GM23248 (cell line): ENCODE data around the gene TTC28.

Source experiments
- EZH2 ChIP-seq: fragments of 200-600 bp; sonication (generic); IDR thresholded peaks from 2 replicates; pipeline ENCODE4 v1.6.1; 2018; ENCODE audit warnings: antibody characterized with exemption, mild to moderate bottlenecking; ENCODE audit not compliant: insufficient read depth, poor library complexity, severe bottlenecking
- EZH2phosphoT487 ChIP-seq: fragments of 200-600 bp; sonication (generic); IDR thresholded peaks from 2 replicates; pipeline ENCODE4 v1.6.1; 2018; ENCODE audit warnings: antibody characterized with exemption, moderate library complexity, mild to moderate bottlenecking, low read depth; ENCODE audit not compliant: insufficient read depth

- no peak for TF ChIP-seq EZH2
- no peak for TF ChIP-seq EZH2phosphoT487
These were observed 663.7 kb downstream of the TTC28 start for GRCh38 chr22:28015676-28016601.
